HepG2 (cell line): Measurements from ENCODE around the gene KCNK7. TPM values are rescaled to one million over a fixed set of nuclear protein-coding genes. Genes with fewer than 3 reads are reported as not detected.

Experiments used
- ADNP ChIP-seq: sonication (generic); formaldehyde crosslinking; IDR thresholded peaks from 2 replicates; pipeline ENCODE4 v1.4.0; 2020; ENCODE audit warnings: missing genetic modification reagents
- DNMT3B ChIP-seq: conservative IDR thresholded peaks from 2 replicates; pipeline ENCODE4 v1.6.1; 2016; ENCODE audit warnings: missing biosample characterization, control low read depth
- DPF2 ChIP-seq: sonication (generic); formaldehyde crosslinking; IDR thresholded peaks from 2 replicates; pipeline ENCODE4 v1.4.0; 2020; ENCODE audit warnings: mild to moderate bottlenecking, low read depth, missing genetic modification reagents, borderline replicate concordance
- FOXK1 ChIP-seq: sonication (generic); formaldehyde crosslinking; IDR thresholded peaks from 2 replicates; pipeline ENCODE4 v1.4.0; 2020; ENCODE audit warnings: low read depth, missing genetic modification reagents, borderline replicate concordance
- HMG20A ChIP-seq: IDR thresholded peaks from 2 replicates; pipeline ENCODE4 v1.6.1; 2016; ENCODE audit warnings: borderline replicate concordance
- HNRNPK ChIP-seq: fragments of 200-400 bp; formaldehyde crosslinking; IDR thresholded peaks from 2 replicates; pipeline ENCODE4 v1.6.1; 2018; ENCODE audit warnings: low read length, low read depth, moderate library complexity, mild to moderate bottlenecking; ENCODE audit not compliant: poor library complexity, severe bottlenecking
- HOXA5 ChIP-seq: sonication (generic); formaldehyde crosslinking; IDR thresholded peaks from 2 replicates; pipeline ENCODE4 v1.4.0; 2020; ENCODE audit warnings: missing genetic modification reagents
- IRF2 ChIP-seq: IDR thresholded peaks from 2 replicates; pipeline ENCODE4 v1.6.1; 2018; ENCODE audit warnings: missing genetic modification reagents, missing compliant biosample characterization
- KDM5B ChIP-seq: sonication (generic); formaldehyde crosslinking; IDR thresholded peaks from 2 replicates; pipeline ENCODE4 v1.4.0; 2020; ENCODE audit warnings: missing genetic modification reagents, mild to moderate bottlenecking, borderline replicate concordance
- NCOA1 ChIP-seq: sonication (generic); formaldehyde crosslinking; IDR thresholded peaks from 2 replicates; pipeline ENCODE4 v1.9.0; 2021; ENCODE audit warnings: missing genetic modification reagents
- RBAK ChIP-seq: sonication (generic); formaldehyde crosslinking; IDR thresholded peaks from 2 replicates; pipeline ENCODE4 v1.5.1; 2020; ENCODE audit warnings: mild to moderate bottlenecking, missing genetic modification reagents
- SOX5 ChIP-seq: IDR thresholded peaks from 2 replicates; pipeline ENCODE4 v1.6.1; 2016; ENCODE audit warnings: borderline replicate concordance
- STAT5B ChIP-seq: sonication (generic); formaldehyde crosslinking; IDR thresholded peaks from 2 replicates; pipeline ENCODE4 v1.4.0; 2020; ENCODE audit warnings: missing genetic modification reagents
- TBX2 ChIP-seq: sonication (generic); formaldehyde crosslinking; IDR thresholded peaks from 2 replicates; pipeline ENCODE4 v1.5.0; 2020; ENCODE audit warnings: missing genetic modification reagents, mild to moderate bottlenecking, borderline replicate concordance
- THYN1 ChIP-seq: sonication (generic); formaldehyde crosslinking; IDR thresholded peaks from 2 replicates; pipeline ENCODE4 v1.8.1; 2023; ENCODE audit warnings: low read depth, mild to moderate bottlenecking, moderate library complexity, missing genetic modification reagents, borderline replicate concordance
- ZBTB7A ChIP-seq: sonication (generic); formaldehyde crosslinking; IDR thresholded peaks from 2 replicates; pipeline ENCODE4 v1.8.0; 2022; ENCODE audit warnings: mild to moderate bottlenecking, missing genetic modification reagents
- ZNF253 ChIP-seq: sonication (generic); formaldehyde crosslinking; IDR thresholded peaks from 2 replicates; pipeline ENCODE4 v1.8.0; 2022; ENCODE audit warnings: mild to moderate bottlenecking, missing genetic modification reagents, borderline replicate concordance
- ZNF34 ChIP-seq: sonication (generic); formaldehyde crosslinking; IDR thresholded peaks from 2 replicates; pipeline ENCODE4 v1.4.0; 2020; ENCODE audit warnings: mild to moderate bottlenecking, missing genetic modification reagents, borderline replicate concordance
- ZNF354B ChIP-seq: sonication (generic); formaldehyde crosslinking; IDR thresholded peaks from 2 replicates; pipeline ENCODE4 v1.8.0; 2022; ENCODE audit warnings: mild to moderate bottlenecking, missing genetic modification reagents
- ZNF367 ChIP-seq: sonication (generic); formaldehyde crosslinking; IDR thresholded peaks from 2 replicates; pipeline ENCODE4 v1.4.0; 2020; ENCODE audit warnings: missing genetic modification reagents, borderline replicate concordance
- ZNF678 ChIP-seq: sonication (generic); formaldehyde crosslinking; IDR thresholded peaks from 2 replicates; pipeline ENCODE4 v1.4.0; 2020; ENCODE audit warnings: mild to moderate bottlenecking, missing genetic modification reagents
- ZNF761 ChIP-seq: sonication (generic); formaldehyde crosslinking; conservative IDR thresholded peaks from 2 replicates; pipeline ENCODE4 v1.4.0; 2020; ENCODE audit warnings: mild to moderate bottlenecking, missing genetic modification reagents
- ZZZ3 ChIP-seq: sonication (generic); formaldehyde crosslinking; IDR thresholded peaks from 2 replicates; pipeline ENCODE4 v1.4.0; 2020; ENCODE audit warnings: missing genetic modification reagents, mild to moderate bottlenecking, borderline replicate concordance
- polyA plus RNA-seq, 8 experiments: library from polyadenylated mRNA; depleted of rRNA in 3 of 8; stranded (reverse) in 7 of 8; unstranded in 1 of 8; fragments of >200 nt; fragmentation: Illumina TruSeq in 4 of 8; extraction: Trizol in 4 of 8; gene quantifications; 2 replicates each; pipeline versions ENCODE4 v1.2.1 to v1.2.3, GENCODE V29; 2011 to 2016; ENCODE audit warnings: low read depth in 4 of 8, missing spikeins in 1 of 8, mixed read lengths in 1 of 8; ENCODE audit not compliant: insufficient read depth in 1 of 8
- total RNA-seq, 5 experiments: library from RNA; depleted of rRNA; stranded (reverse); fragments of >200 nt; fragmentation: Illumina TruSeq; extraction: Trizol; gene quantifications; 2 replicates each; pipeline ENCODE4 v1.2.3, GENCODE V29; 2016; ENCODE audit warnings: low read depth in 1 of 5
- TF ChIP-seq, protein P1 (sequence below): sonication (generic); formaldehyde crosslinking; IDR thresholded peaks from 2 replicates; pipeline ENCODE4 v1.5.0; 2020; ENCODE audit warnings: missing genetic modification reagents

KCNK7 gene
- total and polyA plus RNA-seq, 2 of the 13 experiments (the other 11 are each of a cell fraction or from before 2014, with no cell fraction given) = 0.11 TPM; not detected in 1

DNA sequence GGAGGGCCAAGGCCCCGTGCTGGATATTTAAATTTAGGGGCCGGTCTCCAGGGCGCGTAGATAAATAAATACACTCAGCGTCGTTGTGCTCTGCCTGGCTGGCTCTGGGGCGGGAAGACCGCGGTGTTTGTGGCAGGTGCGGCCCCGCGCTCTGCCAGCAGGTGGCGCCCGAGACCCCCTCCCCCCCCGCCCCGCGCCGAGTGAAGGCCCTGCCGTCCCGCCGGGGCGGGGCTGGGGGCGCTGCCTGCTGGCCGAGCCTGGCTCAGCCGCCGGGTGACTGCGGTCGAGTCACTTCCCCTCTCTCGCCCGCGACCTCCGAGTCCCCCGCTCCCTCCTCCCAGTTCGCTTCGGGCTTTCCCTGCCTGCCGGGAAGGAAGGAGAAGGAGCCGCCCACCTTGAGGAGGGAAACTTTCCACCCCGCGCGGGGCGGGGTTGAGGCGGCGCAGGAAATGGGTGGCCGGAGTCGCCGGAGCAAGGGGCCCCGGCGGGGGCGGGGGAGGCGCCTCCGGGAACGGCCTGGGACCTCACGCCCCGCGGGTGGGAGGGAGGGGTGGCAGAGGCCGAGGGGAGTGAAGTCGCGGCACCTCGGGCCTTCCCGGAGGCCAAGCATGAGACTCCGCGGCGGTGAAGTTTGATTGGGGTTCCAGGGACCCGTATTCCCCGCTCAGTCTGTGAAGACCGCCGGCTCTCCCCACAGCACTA lies 21.3 kb downstream of the KCNK7 start (continued):
- TF ChIP-seq ZNF354B (CRISPR knock-in tag) = no peak
- TF ChIP-seq IRF2 = no peak
- no peak for TF ChIP-seq ZZZ3 (CRISPR knock-in tag)
- no peak for TF ChIP-seq STAT5B (CRISPR knock-in tag)
- TF ChIP-seq HOXA5 (CRISPR knock-in tag) = peak; percentile 78; the same call in 1 of the 2 replicates
- no peak for TF ChIP-seq ZNF34
- TF ChIP-seq DNMT3B (CRISPR knock-in tag) = no peak
- TF ChIP-seq HNRNPK = peak; percentile 82
- peak; percentile 54; the same call in 1 of the 2 replicates for TF ChIP-seq TBX2 (CRISPR knock-in tag)
- TF ChIP-seq, protein P1, sequence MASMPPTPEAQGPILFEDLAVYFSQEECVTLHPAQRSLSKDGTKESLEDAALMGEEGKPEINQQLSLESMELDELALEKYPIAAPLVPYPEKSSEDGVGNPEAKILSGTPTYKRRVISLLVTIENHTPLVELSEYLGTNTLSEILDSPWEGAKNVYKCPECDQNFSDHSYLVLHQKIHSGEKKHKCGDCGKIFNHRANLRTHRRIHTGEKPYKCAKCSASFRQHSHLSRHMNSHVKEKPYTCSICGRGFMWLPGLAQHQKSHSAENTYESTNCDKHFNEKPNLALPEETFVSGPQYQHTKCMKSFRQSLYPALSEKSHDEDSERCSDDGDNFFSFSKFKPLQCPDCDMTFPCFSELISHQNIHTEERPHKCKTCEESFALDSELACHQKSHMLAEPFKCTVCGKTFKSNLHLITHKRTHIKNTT (CRISPR knock-in tag) = no peak
- no peak for TF ChIP-seq DPF2 (CRISPR knock-in tag)
- TF ChIP-seq RBAK (CRISPR knock-in tag) = no peak
- no peak for TF ChIP-seq HMG20A
- no peak for TF ChIP-seq ZNF367 (CRISPR knock-in tag)
- no peak for TF ChIP-seq NCOA1 (CRISPR knock-in tag)
- no peak for TF ChIP-seq THYN1 (CRISPR knock-in tag)
- no peak for TF ChIP-seq ZBTB7A (CRISPR knock-in tag)
- peak; percentile 62; the same call in 1 of the 2 replicates for TF ChIP-seq KDM5B (CRISPR knock-in tag)
- TF ChIP-seq ADNP = no peak
- no peak for TF ChIP-seq ZNF761
- TF ChIP-seq SOX5 (CRISPR knock-in tag) = no peak
- no peak for TF ChIP-seq FOXK1 (CRISPR knock-in tag)
- no peak for TF ChIP-seq ZNF678 (CRISPR knock-in tag)
- no peak for TF ChIP-seq ZNF253 (CRISPR knock-in tag)
